Ishikawa (cell line): ENCODE data around the gene SAXO2.

ENCODE experiments used
- CEBPB ChIP-seq: IDR thresholded peaks from 2 replicates; pipeline ENCODE4 v1.6.1; 2012
- CREB1 ChIP-seq: IDR thresholded peaks from 2 replicates; pipeline ENCODE4 v1.6.1; 2012; ENCODE audit warnings: low read depth
- EGR1 ChIP-seq: IDR thresholded peaks from 2 replicates; pipeline ENCODE4 v1.6.1; 2012
- EP300 ChIP-seq: IDR thresholded peaks from 2 replicates; pipeline ENCODE4 v1.6.1; 2012; ENCODE audit warnings: borderline replicate concordance
- FOXM1 ChIP-seq: IDR thresholded peaks from 2 replicates; pipeline ENCODE4 v1.6.1; 2012; ENCODE audit warnings: low read depth, borderline replicate concordance
- NFIC ChIP-seq: IDR thresholded peaks from 2 replicates; pipeline ENCODE4 v1.6.1; 2012
- RAD21 ChIP-seq: IDR thresholded peaks from 2 replicates; pipeline ENCODE4 v1.6.1; 2012; ENCODE audit warnings: low read depth
- TAF1 ChIP-seq: IDR thresholded peaks from 2 replicates; pipeline ENCODE4 v1.6.1; 2012; ENCODE audit warnings: low read depth, mild to moderate bottlenecking
- TCF12 ChIP-seq: IDR thresholded peaks from 2 replicates; pipeline ENCODE4 v1.6.1; 2012; ENCODE audit warnings: low read depth
- TEAD4 ChIP-seq: IDR thresholded peaks from 2 replicates; pipeline ENCODE4 v1.6.1; 2012
- YY1 ChIP-seq: IDR thresholded peaks from 2 replicates; pipeline ENCODE4 v1.6.1; 2012; ENCODE audit warnings: low read depth
- ZBTB7A ChIP-seq: IDR thresholded peaks from 2 replicates; pipeline ENCODE4 v1.6.1; 2012; ENCODE audit warnings: low read depth
- TF ChIP-seq, protein P1 (sequence below): IDR thresholded peaks from 2 replicates; pipeline ENCODE4 v1.6.1; 2012; ENCODE audit warnings: low read depth, mild to moderate bottlenecking
- TF ChIP-seq, protein P2 (sequence below): IDR thresholded peaks from 2 replicates; pipeline ENCODE4 v1.6.1; 2012
- TF ChIP-seq, protein P3 (sequence below): IDR thresholded peaks from 2 replicates; pipeline ENCODE4 v1.6.1; 2012

Gene SAXO2, protein sequence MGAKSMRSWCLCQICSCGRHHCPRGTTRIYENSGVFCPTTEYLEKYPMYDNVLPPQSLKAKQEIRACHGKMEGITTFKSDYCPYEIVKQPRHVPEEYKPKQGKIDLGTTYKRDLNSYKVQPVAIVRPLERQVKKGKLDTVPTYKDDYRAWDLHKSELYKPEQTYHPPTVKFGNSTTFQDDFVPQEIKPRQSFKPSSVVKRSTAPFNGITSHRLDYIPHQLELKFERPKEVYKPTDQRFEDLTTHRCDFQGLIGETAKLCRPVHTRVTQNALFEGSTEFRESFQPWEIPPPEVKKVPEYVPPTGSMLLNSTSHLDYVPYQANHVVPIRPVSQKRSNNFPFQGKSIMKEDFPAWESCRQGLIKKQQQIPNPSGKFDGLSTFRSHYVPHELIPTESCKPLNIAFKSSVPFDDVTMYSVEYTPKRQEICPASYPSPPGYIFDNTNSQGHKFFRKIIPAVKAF

DNA sequence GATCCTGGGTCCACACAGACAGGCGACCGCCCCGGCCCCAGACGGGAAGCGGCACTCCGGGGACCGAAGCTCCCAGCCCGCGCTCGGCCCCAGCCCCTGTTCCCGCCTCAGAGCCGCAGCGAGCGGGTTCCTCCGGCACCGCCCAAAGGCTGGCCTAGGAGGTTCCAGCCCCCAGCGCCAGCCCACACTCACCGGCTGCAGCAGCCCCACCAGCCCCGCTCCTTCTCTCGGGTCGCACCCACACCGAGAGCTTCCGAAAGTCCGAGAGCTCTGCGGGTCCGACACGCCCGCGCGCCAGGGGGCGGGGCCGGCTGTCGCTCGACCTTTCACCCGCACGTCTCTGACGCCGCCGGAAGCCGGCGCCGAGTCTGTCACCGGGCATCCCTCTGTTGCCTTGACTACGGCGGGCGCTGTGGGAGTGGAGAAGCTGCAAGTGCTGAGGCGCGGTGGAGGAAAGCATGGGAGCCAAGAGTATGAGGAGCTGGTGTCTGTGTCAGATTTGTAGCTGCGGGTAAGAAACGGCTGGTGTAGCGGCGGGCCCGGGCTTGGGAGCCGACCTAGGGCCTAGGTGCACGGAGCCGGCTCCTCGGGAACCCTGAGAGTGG is at the start of gene SAXO2, which contains the start of gene EFL1:
Gene SAXO2, plus strand, starts transcription at position 397 of the 605 bp plus-strand sequence. Its CDS starts 62 bp downstream, at position 459.
Gene EFL1, minus strand, starts transcription at position 313 of the 605 bp plus-strand sequence. CDS start 956 bp downstream, outside the sequence.
- TF ChIP-seq NFIC (no peak), RAD21 (no peak), CEBPB (no peak), TEAD4 (no peak), CREB1 (peak; percentile 45; the same call in 1 of the 2 replicates), FOXM1 (no peak), TCF12 (peak; percentile 29; the same call in 1 of the 2 replicates), YY1 (no peak), TAF1 (peak; percentile 74), EGR1 (0 out of 2 replicates have a peak, but pooled peaks have one; percentile 14), EP300 (no peak), ZBTB7A (no peak)
- TF ChIP-seq, protein P1, sequence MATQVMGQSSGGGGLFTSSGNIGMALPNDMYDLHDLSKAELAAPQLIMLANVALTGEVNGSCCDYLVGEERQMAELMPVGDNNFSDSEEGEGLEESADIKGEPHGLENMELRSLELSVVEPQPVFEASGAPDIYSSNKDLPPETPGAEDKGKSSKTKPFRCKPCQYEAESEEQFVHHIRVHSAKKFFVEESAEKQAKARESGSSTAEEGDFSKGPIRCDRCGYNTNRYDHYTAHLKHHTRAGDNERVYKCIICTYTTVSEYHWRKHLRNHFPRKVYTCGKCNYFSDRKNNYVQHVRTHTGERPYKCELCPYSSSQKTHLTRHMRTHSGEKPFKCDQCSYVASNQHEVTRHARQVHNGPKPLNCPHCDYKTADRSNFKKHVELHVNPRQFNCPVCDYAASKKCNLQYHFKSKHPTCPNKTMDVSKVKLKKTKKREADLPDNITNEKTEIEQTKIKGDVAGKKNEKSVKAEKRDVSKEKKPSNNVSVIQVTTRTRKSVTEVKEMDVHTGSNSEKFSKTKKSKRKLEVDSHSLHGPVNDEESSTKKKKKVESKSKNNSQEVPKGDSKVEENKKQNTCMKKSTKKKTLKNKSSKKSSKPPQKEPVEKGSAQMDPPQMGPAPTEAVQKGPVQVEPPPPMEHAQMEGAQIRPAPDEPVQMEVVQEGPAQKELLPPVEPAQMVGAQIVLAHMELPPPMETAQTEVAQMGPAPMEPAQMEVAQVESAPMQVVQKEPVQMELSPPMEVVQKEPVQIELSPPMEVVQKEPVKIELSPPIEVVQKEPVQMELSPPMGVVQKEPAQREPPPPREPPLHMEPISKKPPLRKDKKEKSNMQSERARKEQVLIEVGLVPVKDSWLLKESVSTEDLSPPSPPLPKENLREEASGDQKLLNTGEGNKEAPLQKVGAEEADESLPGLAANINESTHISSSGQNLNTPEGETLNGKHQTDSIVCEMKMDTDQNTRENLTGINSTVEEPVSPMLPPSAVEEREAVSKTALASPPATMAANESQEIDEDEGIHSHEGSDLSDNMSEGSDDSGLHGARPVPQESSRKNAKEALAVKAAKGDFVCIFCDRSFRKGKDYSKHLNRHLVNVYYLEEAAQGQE = no peak
- TF ChIP-seq, protein P2, sequence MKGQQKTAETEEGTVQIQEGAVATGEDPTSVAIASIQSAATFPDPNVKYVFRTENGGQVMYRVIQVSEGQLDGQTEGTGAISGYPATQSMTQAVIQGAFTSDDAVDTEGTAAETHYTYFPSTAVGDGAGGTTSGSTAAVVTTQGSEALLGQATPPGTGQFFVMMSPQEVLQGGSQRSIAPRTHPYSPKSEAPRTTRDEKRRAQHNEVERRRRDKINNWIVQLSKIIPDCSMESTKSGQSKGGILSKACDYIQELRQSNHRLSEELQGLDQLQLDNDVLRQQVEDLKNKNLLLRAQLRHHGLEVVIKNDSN = no peak
- TF ChIP-seq, protein P3, sequence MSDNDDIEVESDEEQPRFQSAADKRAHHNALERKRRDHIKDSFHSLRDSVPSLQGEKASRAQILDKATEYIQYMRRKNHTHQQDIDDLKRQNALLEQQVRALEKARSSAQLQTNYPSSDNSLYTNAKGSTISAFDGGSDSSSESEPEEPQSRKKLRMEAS = peak; percentile 44

DNA sequence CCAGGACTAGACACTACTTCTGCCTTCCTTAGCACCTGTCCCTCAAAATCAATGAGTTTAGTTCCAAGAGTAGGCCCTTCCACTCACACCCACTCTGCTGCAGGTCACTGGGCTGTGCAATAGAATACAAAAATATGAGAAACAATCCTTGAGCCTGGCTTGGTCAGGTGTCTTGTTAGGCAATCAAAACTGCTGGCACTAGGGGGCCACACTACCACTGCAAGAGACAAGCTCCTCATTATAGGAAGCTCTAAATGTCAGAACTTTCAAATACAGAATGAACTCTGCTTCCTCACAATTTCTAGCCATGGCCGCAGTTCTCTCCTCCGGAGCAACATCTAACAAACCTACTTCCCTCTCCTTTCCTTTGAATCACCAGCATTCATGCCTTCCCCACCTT is 41.1 kb upstream of the SAXO2 start:
- peak; percentile 9; the same call in 1 of the 2 replicates for TF ChIP-seq RAD21

DNA sequence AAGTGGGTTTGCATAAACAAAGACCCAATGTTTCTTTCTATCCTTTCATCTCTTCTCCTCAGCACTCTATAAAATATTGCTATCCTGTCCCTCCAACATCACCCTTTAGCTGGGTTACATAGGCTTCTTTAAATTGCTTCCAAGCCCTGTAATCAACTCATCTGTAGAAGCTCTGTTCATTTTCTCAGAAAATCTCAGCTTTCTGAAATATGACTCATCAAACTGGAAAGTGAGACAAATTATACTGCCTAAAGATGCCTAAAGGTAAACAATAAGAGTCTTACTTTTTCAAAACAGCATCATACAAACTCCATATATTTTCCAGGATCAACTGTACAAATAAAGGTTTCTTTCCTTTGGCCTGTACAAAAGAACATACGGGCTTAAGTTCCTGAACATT is 33.9 kb upstream of the SAXO2 start:
- TF ChIP-seq, protein P2 = no peak
- TF ChIP-seq, protein P3 = no peak
- no peak for TF ChIP-seq CEBPB
- TF ChIP-seq EP300 = no peak
- no peak for TF ChIP-seq RAD21

DNA sequence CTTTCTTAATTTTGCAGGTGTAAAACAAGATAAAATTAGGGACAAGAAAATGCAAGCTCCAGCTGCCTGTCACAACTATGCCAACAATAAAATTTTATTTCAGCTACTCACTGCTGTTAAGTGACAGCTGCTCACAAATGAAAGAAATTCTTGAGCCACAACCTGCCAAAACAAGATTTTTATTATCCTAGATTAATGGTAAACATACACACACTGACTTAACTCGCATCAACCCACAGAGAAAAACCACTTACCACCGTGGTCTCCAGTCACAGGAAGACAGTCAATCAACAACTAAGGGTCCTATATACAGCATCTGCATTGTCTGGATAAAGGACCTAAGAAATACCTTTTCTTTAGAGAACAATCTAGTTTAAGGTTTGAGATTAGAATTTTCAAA is 31.4 kb upstream of the SAXO2 start:
- TF ChIP-seq TCF12 = no peak
- no peak for TF ChIP-seq RAD21
- TF ChIP-seq, protein P2 = no peak
- TF ChIP-seq NFIC = no peak
- TF ChIP-seq CEBPB = no peak
- no peak for TF ChIP-seq CREB1

DNA sequence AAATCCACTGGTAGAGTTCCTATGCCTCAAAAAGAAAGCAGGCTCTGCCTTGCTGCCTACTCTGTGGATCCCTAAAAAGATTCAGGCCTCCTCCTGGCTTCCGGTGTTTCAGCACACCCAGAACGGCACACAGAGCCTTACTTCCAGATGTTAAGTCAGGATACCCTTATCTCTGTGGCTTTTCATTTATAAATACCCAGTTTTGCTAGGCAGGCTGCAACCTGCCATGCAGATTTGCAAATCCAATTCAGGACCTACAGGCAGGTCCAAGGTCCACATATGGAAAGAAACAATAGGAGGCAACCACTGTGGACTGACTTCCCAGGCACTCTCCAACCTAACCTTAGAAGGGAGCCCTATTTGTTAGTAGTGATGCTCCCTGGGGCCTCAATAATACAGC is 30.8 kb upstream of the SAXO2 start:
- no peak for TF ChIP-seq NFIC

DNA sequence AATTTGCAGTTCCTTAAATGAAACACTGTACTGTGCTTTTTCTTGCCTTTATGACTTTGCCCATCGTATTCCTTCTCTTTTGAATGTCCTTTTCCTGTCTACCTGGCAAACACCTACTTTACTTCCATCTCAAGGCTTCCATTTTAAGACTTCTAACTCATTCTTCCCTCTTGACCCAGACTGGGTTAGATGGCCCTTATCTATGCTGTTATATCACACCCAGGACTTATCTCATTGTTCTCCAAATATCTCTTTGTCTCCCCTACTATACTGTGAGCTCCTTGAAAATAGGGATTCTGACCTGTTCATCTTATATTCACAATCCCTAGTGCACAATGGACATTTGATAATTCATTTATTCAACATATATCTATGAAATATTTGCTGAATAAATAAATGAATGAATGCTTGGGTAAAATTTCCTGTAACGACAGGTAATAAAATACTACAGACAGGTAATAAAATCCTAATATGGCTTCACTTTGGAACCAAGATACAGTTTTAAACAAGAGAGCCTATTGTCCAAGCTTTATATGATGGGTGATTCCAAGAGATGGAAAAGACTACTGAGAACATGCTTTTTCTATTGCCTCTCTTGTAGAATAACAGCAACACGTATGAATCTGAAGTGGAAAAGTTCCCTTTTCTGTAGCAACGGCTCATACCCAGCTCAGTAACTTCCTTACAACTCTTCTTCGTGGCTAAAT is 22.8 kb upstream of the SAXO2 start:
- TF ChIP-seq TAF1 = no peak
- no peak for TF ChIP-seq TEAD4
- no peak for TF ChIP-seq RAD21
- TF ChIP-seq EGR1 = no peak
- TF ChIP-seq YY1 = no peak
- TF ChIP-seq CREB1 = no peak
- TF ChIP-seq FOXM1 = no peak
- TF ChIP-seq, protein P3 = no peak
- no peak for TF ChIP-seq CEBPB
- TF ChIP-seq NFIC = no peak
- no peak for TF ChIP-seq EP300
- TF ChIP-seq ZBTB7A = no peak
- TF ChIP-seq, protein P1 = no peak
